OCI-LY7 (cell line): Measurements from ENCODE around the gene TM7SF3. TPM values are rescaled to one million over a fixed set of nuclear protein-coding genes. Genes with fewer than 3 reads are reported as not detected.

Source experiments
- BruUV-seq: library from RNA; stranded (reverse); fragments of 400-500 nt; replicated peaks from 2 replicates; lab custom pipeline; 2021; lab: Mats Ljungman, UMichigan
- CTCF ChIA-PET: fragments of 300-600 bp; sonication (Branson Sonifier 250); formaldehyde crosslinking; loops from one replicate; lab custom pipeline; 2022; ENCODE audit warnings: antibody characterized with exemption; ENCODE audit not compliant: unreplicated experiment; lab: Charles Lee
- POLR2A ChIA-PET: fragments of 300-600 bp; sonication (Branson Sonifier 250); formaldehyde crosslinking; loops from one replicate; lab custom pipeline; 2022; ENCODE audit warnings: antibody characterized with exemption; lab: Charles Lee
- DNase-seq: peaks from one replicate; pipeline ENCODE4 v3.0.0-alpha.2; 2015; ENCODE audit warnings: low spot score
- H2AFZ ChIP-seq: fragments of 200-600 bp; sonication (generic), shearing (Covaris generic); 2 replicates; pipeline ENCODE4 v1.6.1; 2014; ENCODE audit warnings: mild to moderate bottlenecking, antibody characterized with exemption, low read length, moderate library complexity
- H3K27ac ChIP-seq: fragments of 200-600 bp; sonication (generic); 2 replicates; pipeline ENCODE4 v1.5.1; 2014; ENCODE audit warnings: mixed run types, low read depth, mild to moderate bottlenecking, moderate library complexity, low read length, inconsistent platforms; ENCODE audit not compliant: poor library complexity, severe bottlenecking
- H3K36me3 ChIP-seq: fragments of 200-600 bp; sonication (generic); 2 replicates; pipeline ENCODE4 v1.6.1; 2014; ENCODE audit warnings: mild to moderate bottlenecking, antibody characterized with exemption, low read length, moderate library complexity, mixed read lengths; ENCODE audit not compliant: insufficient read depth
- H3K4me1 ChIP-seq: fragments of 200-600 bp; sonication (generic); 2 replicates; pipeline ENCODE4 v1.5.1; 2014; ENCODE audit warnings: mild to moderate bottlenecking, low read length; ENCODE audit not compliant: insufficient read depth, poor library complexity, severe bottlenecking
- H3K4me2 ChIP-seq: fragments of 200-600 bp; sonication (generic); 2 replicates; pipeline ENCODE4 v1.6.1; 2014; ENCODE audit warnings: mild to moderate bottlenecking, low read length
- H3K4me3 ChIP-seq: fragments of 200-600 bp; sonication (generic); 2 replicates; pipeline ENCODE4 v1.5.1; 2014; ENCODE audit warnings: mild to moderate bottlenecking, low read depth, low read length; ENCODE audit not compliant: poor library complexity, severe bottlenecking
- H3K79me2 ChIP-seq: fragments of 200-600 bp; sonication (generic); 2 replicates; pipeline ENCODE4 v1.6.1; 2016; ENCODE audit warnings: low read depth, mild to moderate bottlenecking, low read length, moderate library complexity, mixed read lengths; ENCODE audit not compliant: insufficient read depth
- H3K9me2 ChIP-seq: fragments of 200-600 bp; sonication (generic); 2 replicates; pipeline ENCODE4 v1.6.1; 2016; ENCODE audit warnings: mild to moderate bottlenecking, low read length, mixed read lengths; ENCODE audit not compliant: insufficient read depth
- H3K9me3 ChIP-seq: fragments of 200-600 bp; sonication (generic); 2 replicates; pipeline ENCODE4 v1.6.1; 2014; ENCODE audit warnings: mild to moderate bottlenecking, mixed run types, low read length, mixed read lengths
- H4K20me1 ChIP-seq: fragments of 200-600 bp; sonication (generic); 2 replicates; pipeline ENCODE4 v1.6.1; 2014; ENCODE audit warnings: mild to moderate bottlenecking, antibody characterized with exemption, low read length, moderate library complexity, mixed read lengths; ENCODE audit not compliant: insufficient read depth
- EZH2phosphoT487 ChIP-seq: fragments of 200-600 bp; sonication (generic); IDR thresholded peaks from 2 replicates; pipeline ENCODE4 v1.6.1; 2018; ENCODE audit warnings: low read depth, borderline replicate concordance, mild to moderate bottlenecking, mixed run types, antibody characterized with exemption, low read length, moderate library complexity, mixed read lengths
- intact Hi-C: fragments of 100-400 bp; cut with micrococcal nuclease; formaldehyde crosslinking; loops from one replicate; pipeline ENCODE4 v1.10.0; 2022; ENCODE audit not compliant: unreplicated experiment
- total RNA-seq, 2 experiments: library from RNA; depleted of rRNA in 1 of 2; stranded (reverse); fragments of >200 nt in 1 of 2; shearing (Covaris generic) in 1 of 2; gene quantifications; 2 replicates each; pipeline ENCODE4 v1.2.3, GENCODE V29; 2014 to 2022
- TF ChIP-seq, protein P1 (sequence below): fragments of 200-600 bp; sonication (generic); conservative IDR thresholded peaks from 2 replicates; pipeline ENCODE4 v1.5.1; 2014; ENCODE audit warnings: mild to moderate bottlenecking, antibody characterized with exemption, low read length, moderate library complexity, mixed read lengths

The TM7SF3 gene
- total RNA-seq, 2 experiments from 2014 or later: 47.1 to 48.3 TPM

DNA sequence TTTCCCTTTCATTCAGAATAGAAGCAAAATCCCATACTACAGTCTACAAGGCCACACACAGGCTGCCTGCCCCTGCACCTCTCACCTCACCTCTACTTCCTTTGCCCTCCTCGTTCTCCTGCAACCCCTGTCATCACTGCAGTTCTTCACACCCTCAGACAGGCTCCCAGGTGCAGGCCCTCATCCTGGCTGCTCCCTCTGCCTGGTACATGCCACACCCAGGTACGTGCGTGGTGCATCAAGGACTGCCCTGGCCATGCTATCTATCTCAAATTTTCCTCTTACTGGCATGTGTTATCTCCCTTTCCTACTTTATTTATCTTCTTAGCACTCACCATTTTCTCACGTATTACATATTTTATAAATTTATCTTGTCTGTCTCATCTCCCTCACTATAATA, 24.3 kb downstream of the TM7SF3 start:
- Histone ChIP-seq H3K79me2 (no peaks in the 10 kb centered on the region), H3K36me3 (peaks cover 62% of the 10 kb centered on the region), H2AFZ (no peak overlapping the region), H4K20me1 (no peaks in the 10 kb centered on the region), H3K4me1 (no peaks in the 10 kb centered on the region), H3K4me2 (no peak overlapping the region), H3K27ac (no peak overlapping the region), H3K9me3 (no peaks in the 10 kb centered on the region), H3K4me3 (no peak overlapping the region), H3K9me2 (no peaks in the 10 kb centered on the region)
- DNase-seq: no peak
- POLR2A ChIA-PET: interaction anchor here (0.6 to 1.5 kb wide), 2 partner anchors 47 to 497 kb away, joined by 4 to 6 read pairs; no protein-coding TSS in a partner anchor
- CTCF ChIA-PET: no interaction called here
- TF ChIP-seq EZH2phosphoT487: no peak
- intact Hi-C loops: no loop called here
- no TSS peak for BruUV-seq

DNA sequence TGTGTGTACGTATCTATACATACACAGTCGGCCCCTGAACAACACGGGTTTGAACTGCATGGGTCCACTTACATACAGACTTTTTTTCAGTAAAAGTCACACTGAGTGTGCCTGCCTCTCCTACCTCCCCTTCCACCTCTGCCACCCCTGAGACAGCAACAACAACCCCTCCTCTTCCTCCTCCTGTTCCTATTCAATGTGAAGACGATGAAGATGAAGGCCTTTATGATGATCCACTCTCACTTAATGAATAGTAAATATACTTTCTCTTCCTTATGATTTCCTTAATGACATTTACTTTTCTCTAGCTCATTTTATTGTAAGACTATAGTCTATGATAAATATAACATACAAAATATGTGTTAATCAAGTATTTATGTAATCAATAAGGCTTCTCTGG, 25.5 kb downstream of the TM7SF3 start:
- Histone ChIP-seq H3K79me2 (no peaks in the 10 kb centered on the region), H3K36me3 (peaks cover 54% of the 10 kb centered on the region), H2AFZ (no peak overlapping the region), H3K4me1 (no peaks in the 10 kb centered on the region), H3K4me2 (no peak overlapping the region), H3K4me3 (no peak overlapping the region), H3K27ac (no peak overlapping the region), H3K9me2 (no peaks in the 10 kb centered on the region), H4K20me1 (no peaks in the 10 kb centered on the region), H3K9me3 (no peaks in the 10 kb centered on the region)
- CTCF ChIA-PET: no interaction called here
- DNase-seq: no peak
- no TSS peak for BruUV-seq
- POLR2A ChIA-PET: interaction anchor here (1.0 kb wide), 2 partner anchors 10 to 25 kb away, joined by 3 to 4 read pairs; no protein-coding TSS in a partner anchor
- intact Hi-C loops: no loop called here
- no peak for TF ChIP-seq EZH2phosphoT487
- TF ChIP-seq, protein P1, sequence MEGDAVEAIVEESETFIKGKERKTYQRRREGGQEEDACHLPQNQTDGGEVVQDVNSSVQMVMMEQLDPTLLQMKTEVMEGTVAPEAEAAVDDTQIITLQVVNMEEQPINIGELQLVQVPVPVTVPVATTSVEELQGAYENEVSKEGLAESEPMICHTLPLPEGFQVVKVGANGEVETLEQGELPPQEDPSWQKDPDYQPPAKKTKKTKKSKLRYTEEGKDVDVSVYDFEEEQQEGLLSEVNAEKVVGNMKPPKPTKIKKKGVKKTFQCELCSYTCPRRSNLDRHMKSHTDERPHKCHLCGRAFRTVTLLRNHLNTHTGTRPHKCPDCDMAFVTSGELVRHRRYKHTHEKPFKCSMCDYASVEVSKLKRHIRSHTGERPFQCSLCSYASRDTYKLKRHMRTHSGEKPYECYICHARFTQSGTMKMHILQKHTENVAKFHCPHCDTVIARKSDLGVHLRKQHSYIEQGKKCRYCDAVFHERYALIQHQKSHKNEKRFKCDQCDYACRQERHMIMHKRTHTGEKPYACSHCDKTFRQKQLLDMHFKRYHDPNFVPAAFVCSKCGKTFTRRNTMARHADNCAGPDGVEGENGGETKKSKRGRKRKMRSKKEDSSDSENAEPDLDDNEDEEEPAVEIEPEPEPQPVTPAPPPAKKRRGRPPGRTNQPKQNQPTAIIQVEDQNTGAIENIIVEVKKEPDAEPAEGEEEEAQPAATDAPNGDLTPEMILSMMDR: no peak

DNA sequence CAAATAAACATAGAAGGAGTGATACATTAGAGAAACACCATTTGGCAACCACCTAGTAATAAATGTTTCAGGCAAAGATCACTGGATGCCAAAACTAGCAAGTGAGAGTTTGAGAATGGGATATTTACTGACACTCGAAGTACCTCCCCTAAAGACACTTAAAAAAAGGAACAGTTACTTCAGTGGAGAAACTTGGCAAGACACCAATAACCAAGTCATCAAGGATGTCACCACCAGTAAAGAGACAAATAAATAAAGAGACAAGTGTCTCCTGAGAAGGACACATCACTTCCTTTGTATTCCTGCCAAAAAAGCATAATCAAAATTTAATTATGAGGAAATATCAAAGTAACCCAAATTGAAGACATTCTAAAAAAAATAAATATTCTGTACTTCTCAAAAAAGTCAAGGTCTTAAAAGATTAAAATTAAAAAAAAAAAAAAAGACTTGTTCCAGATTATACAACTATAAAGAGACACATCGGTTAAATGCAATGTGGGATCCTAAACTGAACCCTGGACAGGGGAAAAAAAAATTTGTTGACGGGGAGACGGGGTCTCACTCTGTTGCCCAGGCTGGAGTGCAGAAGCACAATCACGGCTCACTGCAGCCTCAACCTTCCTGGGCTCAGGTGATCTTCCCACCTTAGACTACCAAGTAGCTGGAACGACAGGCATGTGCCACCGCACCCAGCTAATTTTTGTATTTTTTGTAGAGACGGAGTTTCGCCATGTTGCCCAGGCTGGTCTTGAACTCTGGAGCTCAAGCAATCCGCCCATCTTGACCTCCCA, 26.4 kb downstream of the TM7SF3 start:
- H4K20me1 ChIP-seq: no peaks in the 10 kb centered on the region
- no peak overlapping the region for H2AFZ ChIP-seq
- no peaks in the 10 kb centered on the region for H3K79me2 ChIP-seq
- peaks cover 49% of the 10 kb centered on the region for H3K36me3 ChIP-seq
- H3K9me2 ChIP-seq: no peaks in the 10 kb centered on the region
- no peaks in the 10 kb centered on the region for H3K9me3 ChIP-seq
- H3K4me3 ChIP-seq: no peak overlapping the region
- no peak overlapping the region for H3K4me2 ChIP-seq
- CTCF ChIA-PET: interaction anchor here (1.5 kb wide), 1 partner anchor 15 kb away, joined by 4 read pairs; no protein-coding TSS in a partner anchor
- POLR2A ChIA-PET: interaction anchor here (0.9 to 1.0 kb wide), 3 partner anchors 10 to 24 kb away, joined by 3 to 4 read pairs (median 3); no protein-coding TSS in a partner anchor
- no peaks in the 10 kb centered on the region for H3K4me1 ChIP-seq
- intact Hi-C loops: no loop called here
- no TSS peak for BruUV-seq
- no peak for DNase-seq
- TF ChIP-seq, protein P1: no peak
- no peak for TF ChIP-seq EZH2phosphoT487
- H3K27ac ChIP-seq: no peak overlapping the region
